Measurements from ENCODE around the gene CEND1. TPM values are rescaled to one million over a fixed set of nuclear protein-coding genes. Genes with fewer than 3 reads are reported as not detected.

CEND1 gene
- total RNA-seq, 1 experiment from 2014 or later: 0.81 TPM

GRCh38 chr11:746289-747157 lies 43.4 kb downstream of the CEND1 start:
- H2AFZ ChIP-seq (ENCODE audit: low read length): no peak overlapping the region
- H2BK5ac ChIP-seq (ENCODE audit: insufficient read length, low read length): no peak overlapping the region
- no peak overlapping the region for H3K4ac ChIP-seq (ENCODE audit: low read depth, low read length)
- no peak overlapping the region for H3K56ac ChIP-seq (ENCODE audit: insufficient read length, low read depth, low read length)
- no peak overlapping the region for H4K8ac ChIP-seq (replicated peaks; ENCODE audit: insufficient read length, low read depth, low read length)
- TF ChIP-seq, protein P1, sequence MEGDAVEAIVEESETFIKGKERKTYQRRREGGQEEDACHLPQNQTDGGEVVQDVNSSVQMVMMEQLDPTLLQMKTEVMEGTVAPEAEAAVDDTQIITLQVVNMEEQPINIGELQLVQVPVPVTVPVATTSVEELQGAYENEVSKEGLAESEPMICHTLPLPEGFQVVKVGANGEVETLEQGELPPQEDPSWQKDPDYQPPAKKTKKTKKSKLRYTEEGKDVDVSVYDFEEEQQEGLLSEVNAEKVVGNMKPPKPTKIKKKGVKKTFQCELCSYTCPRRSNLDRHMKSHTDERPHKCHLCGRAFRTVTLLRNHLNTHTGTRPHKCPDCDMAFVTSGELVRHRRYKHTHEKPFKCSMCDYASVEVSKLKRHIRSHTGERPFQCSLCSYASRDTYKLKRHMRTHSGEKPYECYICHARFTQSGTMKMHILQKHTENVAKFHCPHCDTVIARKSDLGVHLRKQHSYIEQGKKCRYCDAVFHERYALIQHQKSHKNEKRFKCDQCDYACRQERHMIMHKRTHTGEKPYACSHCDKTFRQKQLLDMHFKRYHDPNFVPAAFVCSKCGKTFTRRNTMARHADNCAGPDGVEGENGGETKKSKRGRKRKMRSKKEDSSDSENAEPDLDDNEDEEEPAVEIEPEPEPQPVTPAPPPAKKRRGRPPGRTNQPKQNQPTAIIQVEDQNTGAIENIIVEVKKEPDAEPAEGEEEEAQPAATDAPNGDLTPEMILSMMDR (conservative IDR thresholded peaks at IDR 0.05): no peak; the same call in 2 of the 3 replicates
- peak overlapping the region; percentile 45 for H3K9ac ChIP-seq (ENCODE audit: extremely low read depth, insufficient read length, low read length)
- H3K4me1 Mint-ChIP-seq: peaks cover 24 to 40% of the 10 kb centered on the region in 2 experiments
- peak overlapping the region; percentile 73 for H3K18ac ChIP-seq (ENCODE audit: insufficient read length, low read depth, low read length)
- H3K4me1 ChIP-seq (ENCODE audit: insufficient read depth, low read length): no peaks in the 10 kb centered on the region; the same call in 1 of the 2 replicates
- H3K79me2 ChIP-seq (ENCODE audit: insufficient read depth, low read length): peaks cover 33% of the 10 kb centered on the region
- H3K23ac ChIP-seq (ENCODE audit: insufficient read length, low read depth, low read length): no peak overlapping the region
- no peaks in the 10 kb centered on the region for H4K20me1 ChIP-seq (ENCODE audit: control insufficient read depth, insufficient read depth, insufficient read length)
- H3K27ac Mint-ChIP-seq: peak overlapping the region; percentile 97 to 98 (median 98)
- peak overlapping the region; percentile 50 for H3K27ac ChIP-seq (ENCODE audit: insufficient read length, low read depth, low read length)
- no peak overlapping the region for H2BK15ac ChIP-seq (ENCODE audit: low read depth, low read length)
- no peak overlapping the region for H3T11ph ChIP-seq (ENCODE audit: low read length)
- H2BK120ac ChIP-seq (ENCODE audit: low read depth, low read length, poor library complexity, severe bottlenecking): no peak overlapping the region
- DNase-seq: peak; percentile 65
- H4K91ac ChIP-seq (ENCODE audit: insufficient read length, low read depth, low read length): no peak overlapping the region
- no peaks in the 10 kb centered on the region for H3K9me3 Mint-ChIP-seq
- no peaks in the 10 kb centered on the region for H3K9me3 ChIP-seq (ENCODE audit: control insufficient read depth, low read depth, low read length)
- WGBS (ENCODE audit: extremely low coverage, insufficient read length, low lambda C conversion rate): no CpG with 5 or more reads among the region's 46 CpGs
- peaks cover 8% of the 10 kb centered on the region for H3K79me1 ChIP-seq (ENCODE audit: insufficient read depth, low read depth, low read length, poor library complexity, severe bottlenecking)
- no peaks in the 10 kb centered on the region for H3K27me3 ChIP-seq (ENCODE audit: insufficient read depth, low read length)
- no peak overlapping the region for H2BK12ac ChIP-seq (ENCODE audit: insufficient read length, low read depth, low read length)
- H4K5ac ChIP-seq (ENCODE audit: insufficient read length, low read depth, low read length): no peak overlapping the region
- H3K36me3 Mint-ChIP-seq (ENCODE audit: insufficient read depth in 1 of 3, low read depth in 3 of 3): peaks cover 5 to 13% (median 8%) of the 10 kb centered on the region in 3 experiments; a peak in 6 of 7 replicates
- H3K27me3 Mint-ChIP-seq (ENCODE audit: low read depth): no peaks in the 10 kb centered on the region
- H3K23me2 ChIP-seq (ENCODE audit: insufficient read length, low read depth, low read length, poor library complexity, severe bottlenecking): peaks cover 10% of the 10 kb centered on the region
- peak overlapping the region; percentile 90 for H3K14ac ChIP-seq (ENCODE audit: insufficient read depth, low read length)
- H2BK20ac ChIP-seq (ENCODE audit: low read depth, low read length, poor library complexity, severe bottlenecking): no peak overlapping the region
- peak overlapping the region; percentile 98 for H3K4me2 ChIP-seq (ENCODE audit: insufficient read depth, insufficient read length, low read length)
- H3K4me3 Mint-ChIP-seq: peak overlapping the region; percentile 83 to 92
- H2AK5ac ChIP-seq (ENCODE audit: insufficient read length, low read length): no peak overlapping the region

Data from H9 (cell line).